Measurements from ENCODE around the gene NF1. TPM values are rescaled to one million over a fixed set of nuclear protein-coding genes. Genes with fewer than 3 reads are reported as not detected.

NF1 gene
- total RNA-seq, 1 donor from 2014 or later, result 33.2 TPM

GRCh38 chr17:31126318-31126717 lies 31.5 kb downstream of the NF1 start:
- DNase-seq (ENCODE audit: low read depth), result no peak
- Histone ChIP-seq H3K36me3 (ENCODE audit: control insufficient read depth, insufficient read depth, low read length) (no peaks in the 10 kb centered on the region), H3K27me3 (ENCODE audit: control insufficient read depth, insufficient read depth, low read length) (no peaks in the 10 kb centered on the region), H3K4me3 (ENCODE audit: low read depth, low read length) (no peak overlapping the region)
- FAIRE-seq, result no peak
- no peak for TF ChIP-seq CTCF (IDR thresholded peaks at IDR 0.05; ENCODE audit: insufficient read depth, low read length, severe bottlenecking)

DNA sequence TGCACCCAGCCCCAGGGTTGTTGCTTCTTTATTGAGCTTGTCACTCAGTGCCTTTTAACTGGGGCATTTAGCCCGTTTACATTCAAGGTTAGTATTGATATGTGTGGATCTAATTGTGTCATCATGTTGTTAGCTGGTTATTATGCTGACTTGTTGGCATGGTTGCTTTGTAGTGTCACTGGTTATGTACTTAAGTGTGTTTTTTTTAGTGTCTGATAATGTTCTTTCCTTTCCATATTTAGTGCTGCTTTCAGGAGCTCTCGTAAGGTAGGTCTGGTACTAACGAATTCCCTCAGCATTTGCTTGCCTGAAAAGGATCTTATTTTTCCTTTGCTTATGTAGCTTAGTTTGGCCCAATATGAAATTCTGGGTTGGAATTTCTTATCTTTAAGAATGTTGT lies 33.5 kb downstream of the NF1 start:
- H3K4me3 ChIP-seq (ENCODE audit: low read depth, low read length), result no peak overlapping the region
- FAIRE-seq (no peak), DNase-seq (ENCODE audit: low read depth) (no peak)
- H3K36me3 ChIP-seq (ENCODE audit: control insufficient read depth, insufficient read depth, low read length), result no peaks in the 10 kb centered on the region
- TF ChIP-seq CTCF (IDR thresholded peaks at IDR 0.05; ENCODE audit: insufficient read depth, low read length, severe bottlenecking), result no peak
- no peaks in the 10 kb centered on the region for H3K27me3 ChIP-seq (ENCODE audit: control insufficient read depth, insufficient read depth, low read length)

- H3K36me3 ChIP-seq (ENCODE audit: control insufficient read depth, insufficient read depth, low read length), result no peaks in the 10 kb centered on the region
- DNase-seq (ENCODE audit: low read depth) (no peak), FAIRE-seq (no peak)
- TF ChIP-seq CTCF (IDR thresholded peaks at IDR 0.05; ENCODE audit: insufficient read depth, low read length, severe bottlenecking), result no peak
- no peak overlapping the region for H3K4me3 ChIP-seq (ENCODE audit: low read depth, low read length)
- no peaks in the 10 kb centered on the region for H3K27me3 ChIP-seq (ENCODE audit: control insufficient read depth, insufficient read depth, low read length)
Measured at GRCh38 chr17:31130286-31131224, 35.8 kb downstream of the NF1 start.

GRCh38 chr17:31131299-31131698 lies 36.5 kb downstream of the NF1 start:
- Histone ChIP-seq H3K4me3 (ENCODE audit: low read depth, low read length) (no peak overlapping the region), H3K27me3 (ENCODE audit: control insufficient read depth, insufficient read depth, low read length) (no peaks in the 10 kb centered on the region), H3K36me3 (ENCODE audit: control insufficient read depth, insufficient read depth, low read length) (no peaks in the 10 kb centered on the region)
- no peak for TF ChIP-seq CTCF (IDR thresholded peaks at IDR 0.05; ENCODE audit: insufficient read depth, low read length, severe bottlenecking)
- DNase-seq (ENCODE audit: low read depth) (no peak), FAIRE-seq (no peak)

- no peak for TF ChIP-seq CTCF (IDR thresholded peaks at IDR 0.05; ENCODE audit: insufficient read depth, low read length, severe bottlenecking)
- no peaks in the 10 kb centered on the region for H3K36me3 ChIP-seq (ENCODE audit: control insufficient read depth, insufficient read depth, low read length)
- H3K27me3 ChIP-seq (ENCODE audit: control insufficient read depth, insufficient read depth, low read length), result no peaks in the 10 kb centered on the region
- FAIRE-seq, result no peak
- H3K4me3 ChIP-seq (ENCODE audit: low read depth, low read length), result no peak overlapping the region
- DNase-seq (ENCODE audit: low read depth), result no peak
Measured at GRCh38 chr17:31132977-31133376, 38.2 kb downstream of the NF1 start.

All from bronchial epithelial cell (primary cell).